ENCODE results near the gene FEN1.
A peak's percentile ranks its signal among the peaks of the same experiment; 100 is the strongest.

Gene FEN1

GRCh38 chr11:61793083-61793828 lies 545 bp downstream of the FEN1 start:
- ATAC-seq: no peak
- no peaks in the 10 kb centered on the region for H3K9me3 Mint-ChIP-seq
- peak; percentile 25 for DNase-seq
- peaks cover 67% of the 10 kb centered on the region for H3K36me3 Mint-ChIP-seq (ENCODE audit: low read depth)
- peak overlapping the region; percentile 100 for H3K27ac Mint-ChIP-seq
- peaks cover 54% of the 10 kb centered on the region for H3K4me1 Mint-ChIP-seq
- no peaks in the 10 kb centered on the region for H3K27me3 Mint-ChIP-seq
- peak overlapping the region; percentile 89 for H3K4me3 Mint-ChIP-seq

GRCh38 chr11:61793829-61794204 lies 1.1 kb downstream of the FEN1 start:
- Mint-ChIP-seq H3K36me3 (ENCODE audit: low read depth) (peaks cover 68% of the 10 kb centered on the region), H3K9me3 (no peaks in the 10 kb centered on the region), H3K4me3 (peak overlapping the region; percentile 89), H3K27ac (peak overlapping the region; percentile 100), H3K27me3 (no peaks in the 10 kb centered on the region), H3K4me1 (peaks cover 56% of the 10 kb centered on the region)
- DNase-seq (no peak), ATAC-seq (no peak)

- H3K4me1 Mint-ChIP-seq: peaks cover 59% of the 10 kb centered on the region
- H3K36me3 Mint-ChIP-seq (ENCODE audit: low read depth): peaks cover 68% of the 10 kb centered on the region
- H3K4me3 Mint-ChIP-seq: peak overlapping the region; percentile 54
- no peaks in the 10 kb centered on the region for H3K27me3 Mint-ChIP-seq
- H3K27ac Mint-ChIP-seq: no peak overlapping the region
- DNase-seq (no peak), ATAC-seq (no peak)
- H3K9me3 Mint-ChIP-seq: no peaks in the 10 kb centered on the region
Measured at GRCh38 chr11:61794579-61794978, 1.9 kb downstream of the FEN1 start.

GRCh38 chr11:61795459-61795858 lies 2.7 kb downstream of the FEN1 start:
- ATAC-seq (no peak), DNase-seq (no peak)
- Mint-ChIP-seq H3K27me3 (no peaks in the 10 kb centered on the region), H3K27ac (no peak overlapping the region), H3K4me3 (peak overlapping the region; percentile 54), H3K4me1 (peaks cover 55% of the 10 kb centered on the region), H3K36me3 (ENCODE audit: low read depth) (peaks cover 67% of the 10 kb centered on the region), H3K9me3 (no peaks in the 10 kb centered on the region)

- Mint-ChIP-seq H3K27me3 (no peaks in the 10 kb centered on the region), H3K36me3 (ENCODE audit: low read depth) (peaks cover 66% of the 10 kb centered on the region), H3K27ac (no peak overlapping the region), H3K4me3 (no peak overlapping the region), H3K9me3 (no peaks in the 10 kb centered on the region), H3K4me1 (peaks cover 52% of the 10 kb centered on the region)
- DNase-seq (no peak), ATAC-seq (no peak)
Measured at GRCh38 chr11:61795876-61796526, 3.3 kb downstream of the FEN1 start.

- ATAC-seq (no peak), DNase-seq (peak; percentile 63)
- Mint-ChIP-seq H3K36me3 (ENCODE audit: low read depth) (peaks cover 65% of the 10 kb centered on the region), H3K27ac (no peak overlapping the region), H3K4me3 (no peak overlapping the region), H3K4me1 (peaks cover 44% of the 10 kb centered on the region), H3K9me3 (no peaks in the 10 kb centered on the region), H3K27me3 (no peaks in the 10 kb centered on the region)
Measured at GRCh38 chr11:61797263-61797944, 4.7 kb downstream of the FEN1 start.

- Mint-ChIP-seq H3K36me3 (ENCODE audit: low read depth) (peaks cover 57% of the 10 kb centered on the region), H3K4me1 (peaks cover 31% of the 10 kb centered on the region), H3K9me3 (no peaks in the 10 kb centered on the region), H3K4me3 (no peak overlapping the region), H3K27ac (no peak overlapping the region), H3K27me3 (no peaks in the 10 kb centered on the region)
- DNase-seq (no peak), ATAC-seq (no peak)
Measured at GRCh38 chr11:61799665-61800284, 7.1 kb downstream of the FEN1 start.

- Mint-ChIP-seq H3K36me3 (ENCODE audit: low read depth) (peaks cover 49% of the 10 kb centered on the region), H3K9me3 (no peaks in the 10 kb centered on the region), H3K4me3 (no peak overlapping the region), H3K27ac (peak overlapping the region; percentile 26), H3K27me3 (no peaks in the 10 kb centered on the region), H3K4me1 (peaks cover 24% of the 10 kb centered on the region)
- no peak for DNase-seq
- no peak for ATAC-seq
Measured at GRCh38 chr11:61800331-61801281, 7.9 kb downstream of the FEN1 start.

- peaks cover 9% of the 10 kb centered on the region for H3K4me1 Mint-ChIP-seq
- H3K27ac Mint-ChIP-seq: no peak overlapping the region
- H3K4me3 Mint-ChIP-seq: no peak overlapping the region
- H3K36me3 Mint-ChIP-seq (ENCODE audit: low read depth): peaks cover 32% of the 10 kb centered on the region
- no peaks in the 10 kb centered on the region for H3K9me3 Mint-ChIP-seq
- no peaks in the 10 kb centered on the region for H3K27me3 Mint-ChIP-seq
- ATAC-seq (no peak), DNase-seq (no peak)
Measured at GRCh38 chr11:61802605-61803004, 9.9 kb downstream of the FEN1 start.

- ATAC-seq (no peak), DNase-seq (no peak)
- Mint-ChIP-seq H3K4me3 (no peak overlapping the region), H3K27me3 (no peaks in the 10 kb centered on the region), H3K27ac (no peak overlapping the region), H3K9me3 (no peaks in the 10 kb centered on the region), H3K4me1 (peaks cover 4% of the 10 kb centered on the region), H3K36me3 (ENCODE audit: low read depth) (peaks cover 25% of the 10 kb centered on the region)
Measured at GRCh38 chr11:61803889-61804647, 11.4 kb downstream of the FEN1 start.

- H3K4me3 Mint-ChIP-seq: no peak overlapping the region
- DNase-seq (no peak), ATAC-seq (no peak)
- no peaks in the 10 kb centered on the region for H3K27me3 Mint-ChIP-seq
- peaks cover 22% of the 10 kb centered on the region for H3K36me3 Mint-ChIP-seq (ENCODE audit: low read depth)
- H3K4me1 Mint-ChIP-seq: peaks cover 2% of the 10 kb centered on the region
- H3K9me3 Mint-ChIP-seq: no peaks in the 10 kb centered on the region
- H3K27ac Mint-ChIP-seq: no peak overlapping the region
Measured at GRCh38 chr11:61805146-61805545, 12.4 kb downstream of the FEN1 start.

- DNase-seq (no peak), ATAC-seq (no peak)
- no peak overlapping the region for H3K27ac Mint-ChIP-seq
- no peaks in the 10 kb centered on the region for H3K27me3 Mint-ChIP-seq
- H3K9me3 Mint-ChIP-seq: no peaks in the 10 kb centered on the region
- no peak overlapping the region for H3K4me3 Mint-ChIP-seq
- H3K36me3 Mint-ChIP-seq (ENCODE audit: low read depth): peaks cover 19% of the 10 kb centered on the region
- H3K4me1 Mint-ChIP-seq: peaks cover 2% of the 10 kb centered on the region
Measured at GRCh38 chr11:61806785-61807184, 14.1 kb downstream of the FEN1 start.

GRCh38 chr11:61810671-61811175 lies 18.0 kb downstream of the FEN1 start:
- Mint-ChIP-seq H3K9me3 (no peaks in the 10 kb centered on the region), H3K4me3 (no peak overlapping the region), H3K4me1 (peaks cover 9% of the 10 kb centered on the region), H3K36me3 (ENCODE audit: low read depth) (peaks cover 21% of the 10 kb centered on the region), H3K27ac (no peak overlapping the region), H3K27me3 (peaks cover 10% of the 10 kb centered on the region)
- ATAC-seq: no peak
- no peak for DNase-seq
